ENCODE data around the gene ANKLE1. TPM values are rescaled to one million over a fixed set of nuclear protein-coding genes. Genes with fewer than 3 reads are reported as not detected.

ANKLE1 gene
- total and polyA plus RNA-seq, 2 experiments from 2014 or later, result 0.29 to 0.90 TPM

GRCh38 chr19:17318966-17319365, 37.3 kb downstream of the ANKLE1 start:
- Histone ChIP-seq H3K79me2 (no peaks in the 10 kb centered on the region), H2AFZ (no peak overlapping the region), H3K9me3 (ENCODE audit: low read depth) (no peaks in the 10 kb centered on the region), H3K4me1 (ENCODE audit: insufficient read depth) (no peaks in the 10 kb centered on the region), H3K27me3 (no peaks in the 10 kb centered on the region), H3K27ac (no peak overlapping the region), H3K4me2 (no peak overlapping the region), H3K4me3 (no peak overlapping the region), H3K36me3 (replicated peaks; ENCODE audit: insufficient read depth, low read depth) (no peaks in the 10 kb centered on the region), H4K20me1 (ENCODE audit: insufficient read depth, poor library complexity, severe bottlenecking) (no peaks in the 10 kb centered on the region), H3K9me2 (replicated peaks; ENCODE audit: insufficient read depth) (no peaks in the 10 kb centered on the region)
- TF ChIP-seq CTCF (IDR thresholded peaks at IDR 0.05; ENCODE audit: poor library complexity) (no peak), EZH2phosphoT487 (IDR thresholded peaks at IDR 0.05; ENCODE audit: low read depth, severe bottlenecking, unreplicated experiment) (no peak), EZH2 (IDR thresholded peaks at IDR 0.05; ENCODE audit: borderline replicate concordance) (no peak)
- 89% methylated on average over 6 of the region's 6 CpGs for WGBS (ENCODE audit: low lambda C conversion rate, missing lambda C conversion rate)
- no peak for DNase-seq (ENCODE audit: low spot score)

- 92% methylated on average over 22 of the region's 40 CpGs for WGBS (ENCODE audit: low lambda C conversion rate, missing lambda C conversion rate)
- Histone ChIP-seq H3K9me3 (ENCODE audit: low read depth) (no peaks in the 10 kb centered on the region), H3K4me1 (ENCODE audit: insufficient read depth) (no peaks in the 10 kb centered on the region), H2AFZ (no peak overlapping the region), H3K36me3 (replicated peaks; ENCODE audit: insufficient read depth, low read depth) (no peaks in the 10 kb centered on the region), H4K20me1 (ENCODE audit: insufficient read depth, poor library complexity, severe bottlenecking) (no peaks in the 10 kb centered on the region), H3K27me3 (no peaks in the 10 kb centered on the region), H3K79me2 (no peaks in the 10 kb centered on the region), H3K9me2 (replicated peaks; ENCODE audit: insufficient read depth) (no peaks in the 10 kb centered on the region), H3K4me3 (no peak overlapping the region), H3K4me2 (no peak overlapping the region), H3K27ac (no peak overlapping the region)
- DNase-seq (ENCODE audit: low spot score), result no peak
- TF ChIP-seq EZH2 (IDR thresholded peaks at IDR 0.05; ENCODE audit: borderline replicate concordance), result no peak
- TF ChIP-seq CTCF (IDR thresholded peaks at IDR 0.05; ENCODE audit: poor library complexity), result no peak
- TF ChIP-seq EZH2phosphoT487 (IDR thresholded peaks at IDR 0.05; ENCODE audit: low read depth, severe bottlenecking, unreplicated experiment), result no peak
Observed at GRCh38 chr19:17319473-17320238, 38.0 kb downstream of the ANKLE1 start.

GRCh38 chr19:17320435-17320834, 38.7 kb downstream of the ANKLE1 start:
- Histone ChIP-seq H3K4me2 (no peak overlapping the region), H3K9me3 (ENCODE audit: low read depth) (no peaks in the 10 kb centered on the region), H3K4me3 (no peak overlapping the region), H3K9me2 (replicated peaks; ENCODE audit: insufficient read depth) (no peaks in the 10 kb centered on the region), H3K27me3 (no peaks in the 10 kb centered on the region), H3K4me1 (ENCODE audit: insufficient read depth) (no peaks in the 10 kb centered on the region), H2AFZ (no peak overlapping the region), H4K20me1 (ENCODE audit: insufficient read depth, poor library complexity, severe bottlenecking) (no peaks in the 10 kb centered on the region), H3K27ac (no peak overlapping the region), H3K36me3 (replicated peaks; ENCODE audit: insufficient read depth, low read depth) (no peaks in the 10 kb centered on the region), H3K79me2 (no peaks in the 10 kb centered on the region)
- 87% methylated on average over 11 of the region's 11 CpGs for WGBS (ENCODE audit: low lambda C conversion rate, missing lambda C conversion rate)
- DNase-seq (ENCODE audit: low spot score), result no peak
- TF ChIP-seq CTCF (IDR thresholded peaks at IDR 0.05; ENCODE audit: poor library complexity), result no peak

Measured in hepatocyte (in vitro differentiated cells).